GM12892 (cell line): ENCODE measurements around the gene CACNA1G.

ENCODE experiments used
- DNase-seq: peaks from one replicate; pipeline ENCODE4 v3.0.0; 2011; ENCODE audit not compliant: insufficient read length
- FAIRE-seq: peaks from 2 replicates; lab custom pipeline; 2011; peaks lifted over from hg19 to GRCh38; lab: Jason Lieb, UNC
- POLR2A ChIP-seq: IDR thresholded peaks from 2 replicates; pipeline ENCODE4 v1.6.1; 2011; ENCODE audit warnings: low read depth, low read length, control low read depth
- POLR2AphosphoS5 ChIP-seq: IDR thresholded peaks from 2 replicates; pipeline ENCODE4 v1.6.1; 2011; ENCODE audit warnings: low read depth, low read length, control low read depth
- TAF1 ChIP-seq: IDR thresholded peaks from 2 replicates; pipeline ENCODE4 v1.6.1; 2011; ENCODE audit warnings: low read depth, mild to moderate bottlenecking, control low read depth, low read length, borderline replicate concordance

Gene CACNA1G

GRCh38 chr17:50661795-50662391 is 101.4 kb downstream of the CACNA1G start:
- no peak for TF ChIP-seq TAF1
- TF ChIP-seq POLR2A, result no peak
- FAIRE-seq (no peak), DNase-seq (no peak)

GRCh38 chr17:50662632-50663225 is 102.2 kb downstream of the CACNA1G start:
- FAIRE-seq, result no peak
- TF ChIP-seq POLR2AphosphoS5, result no peak
- no peak for TF ChIP-seq TAF1
- no peak for TF ChIP-seq POLR2A
- no peak for DNase-seq

GRCh38 chr17:50663812-50664374 is 103.4 kb downstream of the CACNA1G start:
- DNase-seq (no peak), FAIRE-seq (no peak)
- TF ChIP-seq TAF1, result no peak
- no peak for TF ChIP-seq POLR2A
- TF ChIP-seq POLR2AphosphoS5, result no peak

GRCh38 chr17:50664788-50665458 is 104.4 kb downstream of the CACNA1G start:
- TF ChIP-seq TAF1, result no peak
- no peak for FAIRE-seq
- no peak for DNase-seq

GRCh38 chr17:50665838-50666237 is 105.3 kb downstream of the CACNA1G start:
- no peak for FAIRE-seq
- TF ChIP-seq POLR2AphosphoS5 (no peak), TAF1 (no peak), POLR2A (no peak)
- DNase-seq, result no peak

- no peak for TF ChIP-seq TAF1
- no peak for TF ChIP-seq POLR2A
- DNase-seq (no peak), FAIRE-seq (no peak)
These were observed 105.8 kb downstream of the CACNA1G start for GRCh38 chr17:50666316-50666715.

GRCh38 chr17:50667259-50668024 is 106.9 kb downstream of the CACNA1G start:
- TF ChIP-seq POLR2AphosphoS5 (no peak), POLR2A (no peak), TAF1 (no peak)
- FAIRE-seq (no peak), DNase-seq (no peak)

- DNase-seq (no peak), FAIRE-seq (no peak)
- no peak for TF ChIP-seq POLR2AphosphoS5
- TF ChIP-seq POLR2A, result no peak
- no peak for TF ChIP-seq TAF1
These were observed 107.7 kb downstream of the CACNA1G start for GRCh38 chr17:50668025-50668837.

GRCh38 chr17:50668838-50669581 is 108.5 kb downstream of the CACNA1G start:
- FAIRE-seq, result no peak
- TF ChIP-seq POLR2A (no peak), TAF1 (no peak), POLR2AphosphoS5 (no peak)
- no peak for DNase-seq

GRCh38 chr17:50672071-50672470 is 111.6 kb downstream of the CACNA1G start:
- DNase-seq (no peak), FAIRE-seq (no peak)
- TF ChIP-seq POLR2AphosphoS5 (no peak), TAF1 (no peak), POLR2A (no peak)
